K562 (cell line): Measurements from ENCODE around the gene SF3B4. TPM values are rescaled to one million over a fixed set of nuclear protein-coding genes. Genes with fewer than 3 reads are reported as not detected.

Experiments
- BCL6 ChIP-seq: fragments of 250-450 bp; sonication (Bioruptor Pico); IDR thresholded peaks from 2 replicates; pipeline ENCODE4 v1.4.0; 2020
- CBFB ChIP-seq: sonication (generic); formaldehyde crosslinking; IDR thresholded peaks from 2 replicates; pipeline ENCODE4 v1.4.0; 2020; ENCODE audit warnings: mild to moderate bottlenecking, missing genetic modification reagents
- CHD1 ChIP-seq: fragments of 200-600 bp; sonication (generic); IDR thresholded peaks from one replicate; pipeline ENCODE4 v1.6.1; 2012; ENCODE audit warnings: mild to moderate bottlenecking, moderate library complexity, low read length, inconsistent platforms
- EP300 ChIP-seq: IDR thresholded peaks from 2 replicates; pipeline ENCODE4 v1.6.1; 2012; ENCODE audit warnings: low read length, improper control_type of control experiment
- ERF ChIP-seq: fragments of 450-650 bp; formaldehyde crosslinking; IDR thresholded peaks from 2 replicates; pipeline ENCODE4 v1.4.0; 2020; ENCODE audit warnings: mild to moderate bottlenecking, mixed read lengths
- MYBL2 ChIP-seq, 2 experiments: fragments of 450-650 bp in 1 of 2; sonication (generic) in 1 of 2; formaldehyde crosslinking in 1 of 2; IDR thresholded peaks; 2 replicates each; pipeline versions ENCODE4 v1.6.1 to v1.8.1; 2017 to 2022; ENCODE audit warnings: borderline replicate concordance in 1 of 2, inconsistent platforms in 1 of 2, low read depth in 1 of 2, mild to moderate bottlenecking in 1 of 2, missing genetic modification reagents in 1 of 2, moderate library complexity in 1 of 2
- NFIC ChIP-seq: fragments of 450-650 bp; IDR thresholded peaks from 2 replicates; pipeline ENCODE4 v1.6.1; 2017; ENCODE audit warnings: mild to moderate bottlenecking, inconsistent platforms
- NRF1 ChIP-seq, 2 experiments: fragments of 450-650 bp; IDR thresholded peaks in 1 of 2; conservative IDR thresholded peaks in 1 of 2; 2 replicates each; pipeline ENCODE4 v1.6.1; 2014; ENCODE audit warnings: mild to moderate bottlenecking in 2 of 2
- TBL1XR1 ChIP-seq, 2 experiments: IDR thresholded peaks; 2 replicates each; pipeline ENCODE4 v1.6.1; 2012; ENCODE audit warnings: improper control_type of control experiment in 2 of 2, low read length in 2 of 2, mild to moderate bottlenecking in 1 of 2
- TEAD4 ChIP-seq, 2 experiments: sonication (generic) in 1 of 2; formaldehyde crosslinking in 1 of 2; IDR thresholded peaks; 2 replicates each; pipeline versions ENCODE4 v1.6.1 to v1.8.0; 2012 to 2022; ENCODE audit warnings: borderline replicate concordance in 1 of 2, inconsistent platforms in 1 of 2, low read length in 1 of 2, mild to moderate bottlenecking in 1 of 2, missing genetic modification reagents in 1 of 2
- THRB ChIP-seq: fragments of 450-650 bp; formaldehyde crosslinking; conservative IDR thresholded peaks from 2 replicates; pipeline ENCODE4 v1.4.0; 2022; ENCODE audit warnings: mild to moderate bottlenecking, missing genetic modification characterization
- UBTF ChIP-seq, 2 experiments: IDR thresholded peaks; 2 replicates each; pipeline ENCODE4 v1.6.1; 2012; ENCODE audit warnings: improper control_type of control experiment in 2 of 2, low read depth in 2 of 2, low read length in 2 of 2, borderline replicate concordance in 1 of 2
- ZC3H8 ChIP-seq: fragments of 450-650 bp; IDR thresholded peaks from 2 replicates; pipeline ENCODE4 v1.6.1; 2017
- ZNF318 ChIP-seq, 2 experiments: fragments of 450-650 bp; IDR thresholded peaks; 2 replicates each; pipeline ENCODE4 v1.6.1; 2016; ENCODE audit warnings: mild to moderate bottlenecking in 2 of 2, borderline replicate concordance in 1 of 2, low read depth in 1 of 2, moderate library complexity in 1 of 2
- polyA plus RNA-seq, 8 experiments: library from polyadenylated mRNA; depleted of rRNA in 4 of 8; stranded (reverse) in 5 of 8; unstranded in 3 of 8; fragments of >200 nt; fragmentation: Nextera tagmentation in 2 of 8; fragmentation: Illumina TruSeq in 1 of 8; extraction: Ambion mirVana in 2 of 8; extraction: Trizol in 1 of 8; gene quantifications; 2 replicates each; pipeline versions ENCODE4 v1.2.1 to v1.2.3, GENCODE V29; 2011 to 2014; ENCODE audit warnings: inconsistent platforms in 1 of 8, missing spikeins in 1 of 8
- total RNA-seq, 7 experiments: library from RNA; depleted of rRNA in 6 of 7; stranded (reverse); fragments of >200 nt in 6 of 7; fragmentation: Illumina TruSeq in 2 of 7; extraction: Trizol in 2 of 7; gene quantifications; 2 replicates each; pipeline versions ENCODE4 v1.2.1 to v1.2.3, GENCODE V29; 2011 to 2021; ENCODE audit warnings: low replicate concordance in 1 of 7

Gene SF3B4
- total and polyA plus RNA-seq, 9 of the 15 experiments (the other 6 are each of a cell fraction or from before 2014, with no cell fraction given): 3.0 to 88.0 (median 26.1) TPM

GRCh38 chr1:149885339-149886120 lies 42.1 kb downstream of the SF3B4 start (continued):
- 0 out of 4 replicates have a peak, but pooled peaks of 1 of the 2 experiments have one; percentile 44 for TF ChIP-seq ZNF318 (IDR thresholded peaks at IDR 0.05; ENCODE audit: borderline replicate concordance in 1 of 2, low read depth in 1 of 2)
- TF ChIP-seq ERF (CRISPR knock-in tag): no peak
- TF ChIP-seq TBL1XR1 (IDR thresholded peaks at IDR 0.05; ENCODE audit: low read length in 2 of 2): peak in 1 of 2 experiments; percentile 89; a peak in 1 of 4 replicates
- no peak for TF ChIP-seq CBFB (CRISPR knock-in tag)
- TF ChIP-seq THRB: no peak
- no peak for TF ChIP-seq BCL6 (CRISPR knock-in tag)
- peak; percentile 50 to 52; a peak in 3 of 4 replicates for TF ChIP-seq NRF1 (conservative IDR thresholded peaks at IDR 0.05 in 1 of 2, IDR thresholded peaks at IDR 0.05 in 1 of 2)
- TF ChIP-seq ZC3H8: no peak
- peak; percentile 69 for TF ChIP-seq TEAD4 (IDR thresholded peaks at IDR 0.05; ENCODE audit: low read length)
- TF ChIP-seq TEAD4 (CRISPR knock-in tag; IDR thresholded peaks at IDR 0.05; ENCODE audit: borderline replicate concordance): no peak
- TF ChIP-seq EP300: no peak; the same call in 1 of the 2 replicates
- peak; percentile 49 for TF ChIP-seq CHD1
- TF ChIP-seq MYBL2 (IDR thresholded peaks at IDR 0.05; ENCODE audit: low read depth): peak; percentile 77
- no peak for TF ChIP-seq MYBL2 (CRISPR knock-in tag; IDR thresholded peaks at IDR 0.05; ENCODE audit: borderline replicate concordance)
- TF ChIP-seq NFIC: peak; percentile 7; the same call in 1 of the 2 replicates
- no peak for TF ChIP-seq UBTF (IDR thresholded peaks at IDR 0.05; ENCODE audit: borderline replicate concordance in 1 of 2, low read depth in 2 of 2, low read length in 2 of 2)
